SK-N-SH (cell line): ENCODE data around the gene SEZ6. TPM values are rescaled to one million over a fixed set of nuclear protein-coding genes. Genes with fewer than 3 reads are reported as not detected.

ENCODE experiments used
- CTCF ChIA-PET: fragments of 300-600, 350-600 bp; formaldehyde crosslinking; extraction: SDS; loops from one replicate; lab custom pipeline; 2021; lab: Yijun Ruan, JAX
- POLR2A ChIA-PET: fragments of 350-600 bp; sonication (Branson Sonifier 250); formaldehyde crosslinking; extraction: SDS; loops from one replicate; lab custom pipeline; 2020; ENCODE audit warnings: antibody characterized with exemption, inconsistent platforms; lab: Yijun Ruan, JAX
- DNase-seq: peaks from one replicate; pipeline ENCODE4 v3.0.0; 2012
- H2AFZ ChIP-seq: fragments of 200-600 bp; sonication (generic); 2 replicates; pipeline ENCODE4 v1.8.1; 2016; ENCODE audit warnings: antibody characterized with exemption, mild to moderate bottlenecking, low read depth
- H3F3A ChIP-seq: fragments of 200-600 bp; sonication (generic); replicated peaks from 2 replicates; pipeline ENCODE3; 2016; ENCODE audit warnings: antibody characterized with exemption, mild to moderate bottlenecking; ENCODE audit not compliant: insufficient read depth
- H3K27ac ChIP-seq, 2 experiments: fragments of 200-500 bp in 1 of 2; fragments of 200-600 bp in 1 of 2; sonication (Bioruptor generic) in 1 of 2; sonication (generic), shearing (Covaris generic) in 1 of 2; 2 replicates each; pipeline versions ENCODE4 v1.5.1 to v1.6.1; 2014 to 2016; ENCODE audit warnings: low read depth in 2 of 2, inconsistent platforms in 1 of 2, low read length in 1 of 2, mild to moderate bottlenecking in 1 of 2, mixed read lengths in 1 of 2
- H3K27me3 ChIP-seq: fragments of 200-600 bp; sonication (generic), shearing (Covaris generic); 2 replicates; pipeline ENCODE4 v1.6.1; 2016; ENCODE audit warnings: mixed run types; ENCODE audit not compliant: insufficient read depth
- H3K36me3 ChIP-seq, 2 experiments: fragments of 200-500 bp in 1 of 2; fragments of 200-600 bp in 1 of 2; sonication (Bioruptor generic) in 1 of 2; sonication (generic) in 1 of 2; replicated peaks in 1 of 2; 2 replicates each; pipeline versions ENCODE3 to v1.5.1; 2014 to 2016; ENCODE audit warnings: low read length in 1 of 2, mild to moderate bottlenecking in 1 of 2; ENCODE audit not compliant: insufficient read depth in 2 of 2, control insufficient read depth in 1 of 2
- H3K4me1 ChIP-seq, 2 experiments: fragments of 200-500 bp in 1 of 2; fragments of 200-600 bp in 1 of 2; sonication (Bioruptor generic) in 1 of 2; sonication (generic), shearing (Covaris generic) in 1 of 2; 2 replicates each; pipeline versions ENCODE4 v1.5.1 to v1.6.1; 2014 to 2016; ENCODE audit warnings: low read depth in 1 of 2, low read length in 1 of 2, mixed run types in 1 of 2; ENCODE audit not compliant: insufficient read depth in 2 of 2, control insufficient read depth in 1 of 2
- H3K4me2 ChIP-seq: fragments of 200-600 bp; sonication (generic), shearing (Covaris generic); 2 replicates; pipeline ENCODE4 v1.6.1; 2017; ENCODE audit warnings: mixed run types
- H3K4me3 ChIP-seq, 2 experiments: fragments of 200-500 bp in 1 of 2; fragments of 200-600 bp in 1 of 2; sonication (Bioruptor generic) in 1 of 2; sonication (generic), shearing (Covaris generic) in 1 of 2; 2 replicates each; pipeline versions ENCODE4 v1.5.1 to v1.8.1; 2014 to 2016; ENCODE audit warnings: low read depth in 2 of 2, inconsistent platforms in 1 of 2, low read length in 1 of 2, mild to moderate bottlenecking in 1 of 2, mixed read lengths in 1 of 2, moderate library complexity in 1 of 2
- H3K79me2 ChIP-seq: fragments of 200-600 bp; sonication (generic); 2 replicates; pipeline ENCODE4 v1.8.1; 2017; ENCODE audit warnings: mild to moderate bottlenecking; ENCODE audit not compliant: insufficient read depth
- H3K9ac ChIP-seq: fragments of 200-600 bp; sonication (generic); 2 replicates; pipeline ENCODE4 v1.6.1; 2017; ENCODE audit warnings: mixed run types
- H3K9me2 ChIP-seq: fragments of 200-600 bp; sonication (generic); 2 replicates; pipeline ENCODE4 v1.6.1; 2017; ENCODE audit warnings: mixed run types
- H3K9me3 ChIP-seq: fragments of 200-600 bp; sonication (generic); 2 replicates; pipeline ENCODE4 v1.6.1; 2017; ENCODE audit warnings: mixed run types, mild to moderate bottlenecking, moderate library complexity
- H4K20me1 ChIP-seq: fragments of 200-600 bp; sonication (generic); 2 replicates; pipeline ENCODE4 v1.6.1; 2017; ENCODE audit warnings: mild to moderate bottlenecking, mixed run types; ENCODE audit not compliant: insufficient read depth
- EP300 ChIP-seq, 2 experiments: IDR thresholded peaks; 2 replicates each; pipeline versions ENCODE4 v1.4.0 to v1.6.1; 2012; ENCODE audit warnings: borderline replicate concordance in 1 of 2, low read depth in 1 of 2, low read length in 1 of 2
- EZH2phosphoT487 ChIP-seq: fragments of 200-600 bp; sonication (generic); IDR thresholded peaks from 2 replicates; pipeline ENCODE4 v1.6.1; 2017; ENCODE audit warnings: low read depth, mixed run types, mild to moderate bottlenecking, antibody characterized with exemption, moderate library complexity, borderline replicate concordance
- FOXM1 ChIP-seq: IDR thresholded peaks from 2 replicates; pipeline ENCODE4 v1.4.0; 2012; ENCODE audit warnings: low read depth, mild to moderate bottlenecking
- IRF3 ChIP-seq: fragments of 150-350 bp; IDR thresholded peaks from 2 replicates; pipeline ENCODE4 v1.6.1; 2016; ENCODE audit warnings: mild to moderate bottlenecking, low read depth, low read length
- MXI1 ChIP-seq: IDR thresholded peaks from 2 replicates; pipeline ENCODE4 v1.6.1; 2012; ENCODE audit warnings: mild to moderate bottlenecking, low read depth, low read length, improper control_type of control experiment
- NFIC ChIP-seq: IDR thresholded peaks from 2 replicates; pipeline ENCODE4 v1.4.0; 2012; ENCODE audit warnings: borderline replicate concordance
- RAD21 ChIP-seq: IDR thresholded peaks from 2 replicates; pipeline ENCODE4 v1.6.1; 2012; ENCODE audit warnings: mild to moderate bottlenecking, low read length
- SMC3 ChIP-seq: IDR thresholded peaks from 2 replicates; pipeline ENCODE4 v1.6.1; 2012; ENCODE audit warnings: low read depth, low read length, improper control_type of control experiment
- USF2 ChIP-seq: fragments of 150-350 bp; IDR thresholded peaks from 2 replicates; pipeline ENCODE4 v1.6.1; 2017; ENCODE audit warnings: antibody characterized with exemption, low read length, low read depth, borderline replicate concordance
- YY1 ChIP-seq: IDR thresholded peaks from 2 replicates; pipeline ENCODE4 v1.4.0; 2012; ENCODE audit warnings: low read depth, mild to moderate bottlenecking
- WGBS: methylation state at CpG from one replicate; pipeline ENCODE4 v1.1.6; 2017; ENCODE audit warnings: low lambda C conversion rate; 5-methylcytosine and 5-hydroxymethylcytosine counted together
- polyA plus RNA-seq, 3 experiments: library from polyadenylated mRNA; depleted of rRNA; stranded (reverse); fragments of >200 nt; gene quantifications; 2 replicates each; pipeline ENCODE4 v1.2.3, GENCODE V29; 2012
- TF ChIP-seq, protein P1 (sequence below): fragments of 200-600 bp; sonication (generic); IDR thresholded peaks from 2 replicates; pipeline ENCODE4 v1.6.1; 2017; ENCODE audit warnings: antibody characterized with exemption, mild to moderate bottlenecking, moderate library complexity

The SEZ6 gene
- polyA plus RNA-seq, 1 of the 3 experiments (the other 2 are of a cell fraction) = 0.12 TPM

DNA sequence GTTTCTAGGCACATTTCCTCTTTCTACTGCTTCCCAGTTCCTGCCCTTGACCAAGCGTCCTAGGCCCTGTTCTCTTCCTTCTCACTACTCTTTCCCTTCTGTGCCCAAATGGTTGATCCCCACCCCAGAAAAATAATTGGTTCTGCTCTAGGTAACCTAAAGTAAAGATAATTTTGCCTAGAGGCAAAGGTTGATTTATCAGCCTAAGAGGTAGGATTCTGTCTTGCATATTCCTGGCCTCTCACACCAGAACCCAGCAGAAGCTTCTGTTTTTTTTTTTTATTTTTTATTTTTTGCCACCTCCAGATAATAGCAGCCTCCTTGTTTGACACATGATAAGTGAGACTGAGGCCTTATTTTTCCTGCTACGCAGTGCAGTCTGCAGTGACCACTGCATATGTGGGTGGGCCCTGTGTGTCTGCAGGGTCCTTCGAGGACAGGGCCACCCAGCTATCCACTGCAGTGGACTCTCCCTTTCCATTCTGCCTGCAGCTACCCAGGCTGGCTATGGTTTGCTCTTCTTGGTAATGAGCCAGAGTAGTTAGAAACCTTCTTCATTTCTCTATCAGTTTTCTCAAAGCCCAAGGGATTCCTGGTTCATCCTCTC, 37.8 kb upstream of the SEZ6 start:
- no peak overlapping the region for H3K4me2 ChIP-seq
- POLR2A ChIA-PET = no interaction called here
- no peaks in the 10 kb centered on the region for H3K9me2 ChIP-seq
- no peaks in the 10 kb centered on the region for H3K9me3 ChIP-seq
- no peak overlapping the region for H3K9ac ChIP-seq
- TF ChIP-seq SMC3 (no peak), USF2 (no peak), YY1 (no peak), NFIC (no peak), IRF3 (no peak), EZH2phosphoT487 (no peak), FOXM1 (no peak), MXI1 (no peak)
- TF ChIP-seq, all 33 proteins: peak for 0
- Histone ChIP-seq H3K4me1 (peaks cover 43 to 49% of the 10 kb centered on the region in 2 experiments; a peak in 3 of 4 replicates), H3K27me3 (no peaks in the 10 kb centered on the region), H3K27ac (peak overlapping the region in 1 of 2 experiments; percentile 58; a peak in 2 of 4 replicates), H3K4me3 (no peak overlapping the region), H3K79me2 (no peaks in the 10 kb centered on the region), H3K36me3 (no peaks in the 10 kb centered on the region), H3F3A (peaks cover 22% of the 10 kb centered on the region), H4K20me1 (no peaks in the 10 kb centered on the region), H2AFZ (no peak overlapping the region)
- DNase-seq = no peak
- CTCF ChIA-PET = interaction anchor here (0.9 to 13.8 kb wide), 6 partner anchors 11 to 80 kb away, joined by 3 to 180 read pairs (median 4); no protein-coding TSS in a partner anchor
- WGBS = 75% methylated on average over 3 of the region's 3 CpGs

DNA sequence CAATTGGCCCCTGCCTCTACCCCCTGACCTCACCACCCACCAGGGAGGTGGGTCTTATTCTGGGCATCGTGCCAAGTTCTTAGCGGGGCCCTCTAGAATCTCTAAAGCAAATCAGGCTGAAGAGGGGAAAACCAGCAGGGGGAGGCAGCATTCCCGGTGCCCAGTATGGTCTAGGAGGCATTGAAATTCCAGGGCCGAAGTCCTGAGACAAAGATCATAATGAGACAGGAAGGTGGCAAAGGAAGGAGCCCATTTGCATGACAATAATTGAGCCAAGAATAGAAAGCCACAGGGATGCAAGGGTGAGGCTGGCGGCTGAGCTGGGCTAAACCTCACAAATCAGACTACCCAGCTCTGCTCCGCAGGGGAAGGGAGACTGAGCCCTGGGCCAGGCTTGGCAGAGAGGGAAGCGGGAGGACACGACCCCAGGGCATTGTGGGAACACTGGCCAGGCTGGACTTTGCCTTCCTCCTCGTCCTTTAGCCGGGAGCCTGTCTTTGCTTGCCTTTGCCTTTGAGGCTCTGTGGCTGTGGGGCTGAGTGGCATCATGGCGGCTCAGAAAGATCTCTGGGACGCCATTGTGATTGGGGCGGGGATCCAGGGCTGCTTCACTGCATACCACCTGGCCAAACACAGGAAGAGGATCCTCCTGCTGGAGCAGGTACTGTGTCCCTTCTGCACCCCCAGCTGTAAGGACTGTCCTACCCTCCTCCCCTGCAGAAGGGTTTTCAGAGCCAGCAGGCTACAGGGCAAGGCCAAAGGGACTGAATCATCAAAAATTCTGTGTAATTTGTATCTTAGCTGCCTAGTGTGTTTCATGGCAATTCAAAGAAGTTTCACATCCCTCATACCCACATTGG, 37.1 kb upstream of the SEZ6 start, which contains the start of gene PIPOX:
Gene PIPOX (plus strand): TSS at position 463 of the 860 bp plus-strand sequence. CDS start 85 bp downstream, at position 548.
- DNase-seq = peak; percentile 76
- 44% methylated on average over 7 of the region's 13 CpGs for WGBS
- Histone ChIP-seq H3K4me1 (peaks cover 43 to 49% of the 10 kb centered on the region in 2 experiments; a peak in 3 of 4 replicates), H3K79me2 (no peaks in the 10 kb centered on the region), H3K27ac (peak within 1 kb of the TSS in 1 of 2 experiments; percentile 58; a peak in 2 of 4 replicates), H3K36me3 (no peaks in the 10 kb centered on the region), H4K20me1 (no peaks in the 10 kb centered on the region), H2AFZ (no peak within 1 kb of the TSS), H3K9ac (no peak within 1 kb of the TSS), H3F3A (peaks cover 15% of the 10 kb centered on the region), H3K9me3 (no peaks in the 10 kb centered on the region), H3K27me3 (0 out of 2 replicates have a peak, but pooled peaks cover under 1% of the 10 kb centered on the region), H3K4me2 (peak within 1 kb of the TSS; percentile 30; the same call in 1 of the 2 replicates), H3K9me2 (no peaks in the 10 kb centered on the region), H3K4me3 (no peak within 1 kb of the TSS)
- CTCF ChIA-PET = interaction anchor here (0.9 to 13.8 kb wide), 7 partner anchors 12 to 81 kb away, joined by 3 to 180 read pairs (median 3); no protein-coding TSS in a partner anchor
- POLR2A ChIA-PET = no interaction called here
- TF ChIP-seq EP300 (IDR thresholded peaks at IDR 0.05; ENCODE audit: borderline replicate concordance in 1 of 2, low read depth in 1 of 2, low read length in 1 of 2) = no peak
- peak; percentile 68 for TF ChIP-seq NFIC
- peak; percentile 59 for TF ChIP-seq RAD21
- TF ChIP-seq, protein P1, sequence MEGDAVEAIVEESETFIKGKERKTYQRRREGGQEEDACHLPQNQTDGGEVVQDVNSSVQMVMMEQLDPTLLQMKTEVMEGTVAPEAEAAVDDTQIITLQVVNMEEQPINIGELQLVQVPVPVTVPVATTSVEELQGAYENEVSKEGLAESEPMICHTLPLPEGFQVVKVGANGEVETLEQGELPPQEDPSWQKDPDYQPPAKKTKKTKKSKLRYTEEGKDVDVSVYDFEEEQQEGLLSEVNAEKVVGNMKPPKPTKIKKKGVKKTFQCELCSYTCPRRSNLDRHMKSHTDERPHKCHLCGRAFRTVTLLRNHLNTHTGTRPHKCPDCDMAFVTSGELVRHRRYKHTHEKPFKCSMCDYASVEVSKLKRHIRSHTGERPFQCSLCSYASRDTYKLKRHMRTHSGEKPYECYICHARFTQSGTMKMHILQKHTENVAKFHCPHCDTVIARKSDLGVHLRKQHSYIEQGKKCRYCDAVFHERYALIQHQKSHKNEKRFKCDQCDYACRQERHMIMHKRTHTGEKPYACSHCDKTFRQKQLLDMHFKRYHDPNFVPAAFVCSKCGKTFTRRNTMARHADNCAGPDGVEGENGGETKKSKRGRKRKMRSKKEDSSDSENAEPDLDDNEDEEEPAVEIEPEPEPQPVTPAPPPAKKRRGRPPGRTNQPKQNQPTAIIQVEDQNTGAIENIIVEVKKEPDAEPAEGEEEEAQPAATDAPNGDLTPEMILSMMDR = peak; percentile 32; the same call in 1 of the 2 replicates
- peak; percentile 17; the same call in 1 of the 2 replicates for TF ChIP-seq SMC3
